OCI-LY7 (cell line): ENCODE measurements around the gene DPYSL3. TPM values are rescaled to one million over a fixed set of nuclear protein-coding genes. Genes with fewer than 3 reads are reported as not detected.

ENCODE experiments used
- BruUV-seq: library from RNA; stranded (reverse); fragments of 400-500 nt; replicated peaks from 2 replicates; lab custom pipeline; 2021; lab: Mats Ljungman, UMichigan
- CTCF ChIA-PET: fragments of 300-600 bp; sonication (Branson Sonifier 250); formaldehyde crosslinking; loops from one replicate; lab custom pipeline; 2022; ENCODE audit warnings: antibody characterized with exemption; ENCODE audit not compliant: unreplicated experiment; lab: Charles Lee
- POLR2A ChIA-PET: fragments of 300-600 bp; sonication (Branson Sonifier 250); formaldehyde crosslinking; loops from one replicate; lab custom pipeline; 2022; ENCODE audit warnings: antibody characterized with exemption; lab: Charles Lee
- DNase-seq: peaks from one replicate; pipeline ENCODE4 v3.0.0-alpha.2; 2015; ENCODE audit warnings: low spot score
- H2AFZ ChIP-seq: fragments of 200-600 bp; sonication (generic), shearing (Covaris generic); 2 replicates; pipeline ENCODE4 v1.6.1; 2014; ENCODE audit warnings: mild to moderate bottlenecking, antibody characterized with exemption, low read length, moderate library complexity
- H3K27ac ChIP-seq: fragments of 200-600 bp; sonication (generic); 2 replicates; pipeline ENCODE4 v1.5.1; 2014; ENCODE audit warnings: mixed run types, low read depth, mild to moderate bottlenecking, moderate library complexity, low read length, inconsistent platforms; ENCODE audit not compliant: poor library complexity, severe bottlenecking
- H3K36me3 ChIP-seq: fragments of 200-600 bp; sonication (generic); 2 replicates; pipeline ENCODE4 v1.6.1; 2014; ENCODE audit warnings: mild to moderate bottlenecking, antibody characterized with exemption, low read length, moderate library complexity, mixed read lengths; ENCODE audit not compliant: insufficient read depth
- H3K4me1 ChIP-seq: fragments of 200-600 bp; sonication (generic); 2 replicates; pipeline ENCODE4 v1.5.1; 2014; ENCODE audit warnings: mild to moderate bottlenecking, low read length; ENCODE audit not compliant: insufficient read depth, poor library complexity, severe bottlenecking
- H3K4me2 ChIP-seq: fragments of 200-600 bp; sonication (generic); 2 replicates; pipeline ENCODE4 v1.6.1; 2014; ENCODE audit warnings: mild to moderate bottlenecking, low read length
- H3K4me3 ChIP-seq: fragments of 200-600 bp; sonication (generic); 2 replicates; pipeline ENCODE4 v1.5.1; 2014; ENCODE audit warnings: mild to moderate bottlenecking, low read depth, low read length; ENCODE audit not compliant: poor library complexity, severe bottlenecking
- H3K79me2 ChIP-seq: fragments of 200-600 bp; sonication (generic); 2 replicates; pipeline ENCODE4 v1.6.1; 2016; ENCODE audit warnings: low read depth, mild to moderate bottlenecking, low read length, moderate library complexity, mixed read lengths; ENCODE audit not compliant: insufficient read depth
- H3K9me2 ChIP-seq: fragments of 200-600 bp; sonication (generic); 2 replicates; pipeline ENCODE4 v1.6.1; 2016; ENCODE audit warnings: mild to moderate bottlenecking, low read length, mixed read lengths; ENCODE audit not compliant: insufficient read depth
- H3K9me3 ChIP-seq: fragments of 200-600 bp; sonication (generic); 2 replicates; pipeline ENCODE4 v1.6.1; 2014; ENCODE audit warnings: mild to moderate bottlenecking, mixed run types, low read length, mixed read lengths
- H4K20me1 ChIP-seq: fragments of 200-600 bp; sonication (generic); 2 replicates; pipeline ENCODE4 v1.6.1; 2014; ENCODE audit warnings: mild to moderate bottlenecking, antibody characterized with exemption, low read length, moderate library complexity, mixed read lengths; ENCODE audit not compliant: insufficient read depth
- EZH2phosphoT487 ChIP-seq: fragments of 200-600 bp; sonication (generic); IDR thresholded peaks from 2 replicates; pipeline ENCODE4 v1.6.1; 2018; ENCODE audit warnings: low read depth, borderline replicate concordance, mild to moderate bottlenecking, mixed run types, antibody characterized with exemption, low read length, moderate library complexity, mixed read lengths
- intact Hi-C: fragments of 100-400 bp; cut with micrococcal nuclease; formaldehyde crosslinking; loops from one replicate; pipeline ENCODE4 v1.10.0; 2022; ENCODE audit not compliant: unreplicated experiment
- total RNA-seq, 2 experiments: library from RNA; depleted of rRNA in 1 of 2; stranded (reverse); fragments of >200 nt in 1 of 2; shearing (Covaris generic) in 1 of 2; gene quantifications; 2 replicates each; pipeline ENCODE4 v1.2.3, GENCODE V29; 2014 to 2022
- TF ChIP-seq, protein P1 (sequence below): fragments of 200-600 bp; sonication (generic); conservative IDR thresholded peaks from 2 replicates; pipeline ENCODE4 v1.5.1; 2014; ENCODE audit warnings: mild to moderate bottlenecking, antibody characterized with exemption, low read length, moderate library complexity, mixed read lengths

Gene DPYSL3
- total RNA-seq, 2 experiments from 2014 or later: not detected

DNA sequence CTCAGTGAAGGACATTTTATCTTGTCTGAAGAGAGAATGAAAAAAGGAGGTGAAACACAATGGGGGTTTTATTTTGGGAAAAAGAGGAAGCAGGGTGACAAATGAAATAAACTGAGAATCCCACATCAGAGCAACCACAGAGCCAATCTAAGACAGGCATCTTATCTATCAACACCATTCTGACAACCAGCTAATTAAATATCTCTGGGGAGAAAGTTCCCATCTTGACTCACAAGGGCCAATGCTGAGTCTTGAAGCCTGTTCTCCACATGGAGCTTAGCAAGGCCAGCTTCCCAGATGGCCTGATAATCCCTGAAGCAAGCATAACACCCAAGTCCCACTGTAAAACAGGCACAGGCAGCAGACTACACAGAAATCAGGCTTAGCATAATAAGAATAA, 30.4 kb downstream of the DPYSL3 start:
- DNase-seq: no peak
- no peaks in the 10 kb centered on the region for H3K36me3 ChIP-seq
- H3K4me2 ChIP-seq: no peak overlapping the region
- no peaks in the 10 kb centered on the region for H3K79me2 ChIP-seq
- no peak overlapping the region for H2AFZ ChIP-seq
- POLR2A ChIA-PET: no interaction called here
- no TSS peak for BruUV-seq
- no peak overlapping the region for H3K27ac ChIP-seq
- H3K9me2 ChIP-seq: no peaks in the 10 kb centered on the region
- TF ChIP-seq, protein P1, sequence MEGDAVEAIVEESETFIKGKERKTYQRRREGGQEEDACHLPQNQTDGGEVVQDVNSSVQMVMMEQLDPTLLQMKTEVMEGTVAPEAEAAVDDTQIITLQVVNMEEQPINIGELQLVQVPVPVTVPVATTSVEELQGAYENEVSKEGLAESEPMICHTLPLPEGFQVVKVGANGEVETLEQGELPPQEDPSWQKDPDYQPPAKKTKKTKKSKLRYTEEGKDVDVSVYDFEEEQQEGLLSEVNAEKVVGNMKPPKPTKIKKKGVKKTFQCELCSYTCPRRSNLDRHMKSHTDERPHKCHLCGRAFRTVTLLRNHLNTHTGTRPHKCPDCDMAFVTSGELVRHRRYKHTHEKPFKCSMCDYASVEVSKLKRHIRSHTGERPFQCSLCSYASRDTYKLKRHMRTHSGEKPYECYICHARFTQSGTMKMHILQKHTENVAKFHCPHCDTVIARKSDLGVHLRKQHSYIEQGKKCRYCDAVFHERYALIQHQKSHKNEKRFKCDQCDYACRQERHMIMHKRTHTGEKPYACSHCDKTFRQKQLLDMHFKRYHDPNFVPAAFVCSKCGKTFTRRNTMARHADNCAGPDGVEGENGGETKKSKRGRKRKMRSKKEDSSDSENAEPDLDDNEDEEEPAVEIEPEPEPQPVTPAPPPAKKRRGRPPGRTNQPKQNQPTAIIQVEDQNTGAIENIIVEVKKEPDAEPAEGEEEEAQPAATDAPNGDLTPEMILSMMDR: no peak
- peaks cover 4% of the 10 kb centered on the region for H3K4me1 ChIP-seq
- H3K9me3 ChIP-seq: no peaks in the 10 kb centered on the region
- no peaks in the 10 kb centered on the region for H4K20me1 ChIP-seq
- intact Hi-C loops: no loop called here
- CTCF ChIA-PET: no interaction called here
- no peak overlapping the region for H3K4me3 ChIP-seq

DNA sequence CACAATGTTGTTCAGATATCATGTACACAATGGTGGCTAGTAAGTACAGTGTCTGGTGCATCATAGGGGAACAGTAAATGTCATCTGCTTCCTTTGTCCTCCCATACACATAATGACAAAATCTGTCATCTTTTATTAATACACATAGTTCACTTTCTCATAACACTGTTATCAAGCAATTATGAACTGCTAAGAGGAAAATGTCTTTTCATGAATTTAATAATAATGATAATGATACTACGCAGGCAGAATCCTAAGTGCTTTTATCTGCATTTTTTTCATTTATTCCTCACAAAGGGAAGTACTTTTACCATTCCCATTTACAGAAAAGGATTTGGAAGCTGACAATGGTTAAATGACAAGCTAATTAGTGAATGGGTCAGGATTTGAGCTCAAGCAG, 35.7 kb downstream of the DPYSL3 start:
- no peak for DNase-seq
- Histone ChIP-seq H3K9me2 (no peaks in the 10 kb centered on the region), H3K27ac (no peak overlapping the region), H2AFZ (no peak overlapping the region), H3K36me3 (no peaks in the 10 kb centered on the region), H4K20me1 (no peaks in the 10 kb centered on the region), H3K4me2 (no peak overlapping the region), H3K79me2 (no peaks in the 10 kb centered on the region), H3K9me3 (no peaks in the 10 kb centered on the region), H3K4me3 (no peak overlapping the region), H3K4me1 (no peaks in the 10 kb centered on the region)
- no peak for TF ChIP-seq EZH2phosphoT487
- TF ChIP-seq, protein P1: no peak
- intact Hi-C loops: no loop called here
- POLR2A ChIA-PET: no interaction called here
- CTCF ChIA-PET: no interaction called here
- no TSS peak for BruUV-seq

DNA sequence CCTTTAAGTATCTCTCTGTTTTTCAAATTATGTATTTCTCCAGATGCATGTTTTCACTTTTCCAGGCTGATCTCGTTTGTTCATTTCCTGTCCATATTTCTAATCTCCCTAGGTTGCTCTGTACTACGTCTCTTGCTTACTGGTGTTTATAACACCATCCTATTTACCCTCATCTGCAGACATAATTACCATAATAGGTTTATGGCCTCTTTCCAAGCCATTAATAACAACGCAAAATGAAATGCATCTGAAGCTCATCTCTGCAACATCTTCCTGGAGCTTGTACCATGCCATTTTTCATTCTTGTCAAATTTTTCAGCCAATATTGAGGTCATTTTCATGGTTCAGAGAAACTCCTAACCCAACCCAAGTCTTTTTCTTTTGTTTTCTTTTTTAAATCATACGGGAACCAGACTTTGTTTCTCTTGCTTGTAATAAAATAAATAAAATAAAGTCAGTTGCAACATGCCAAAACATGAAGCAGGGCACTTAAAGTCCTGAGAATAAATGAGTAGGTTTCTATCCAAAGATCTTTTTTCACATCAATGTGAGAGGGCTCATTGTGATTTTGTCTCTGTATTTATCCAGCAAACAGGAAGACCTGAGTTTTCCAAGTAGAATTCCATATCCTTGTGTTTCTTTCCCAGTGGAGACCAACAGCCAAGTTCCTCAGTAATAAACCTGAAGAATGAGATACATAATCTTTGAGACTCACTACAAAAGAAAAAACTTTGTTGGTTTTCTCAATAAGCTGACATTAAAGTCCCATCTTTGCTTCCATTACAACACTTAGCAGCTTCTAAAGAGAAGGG, 37.0 kb downstream of the DPYSL3 start:
- H3K9me2 ChIP-seq: no peaks in the 10 kb centered on the region
- no peak overlapping the region for H2AFZ ChIP-seq
- no peak for TF ChIP-seq EZH2phosphoT487
- TF ChIP-seq, protein P1: no peak
- H3K36me3 ChIP-seq: no peaks in the 10 kb centered on the region
- no peaks in the 10 kb centered on the region for H3K9me3 ChIP-seq
- no peaks in the 10 kb centered on the region for H4K20me1 ChIP-seq
- intact Hi-C loops: no loop called here
- ChIA-PET CTCF (no interaction called here), POLR2A (no interaction called here)
- BruUV-seq: no TSS peak
- no peaks in the 10 kb centered on the region for H3K79me2 ChIP-seq
- H3K4me2 ChIP-seq: no peak overlapping the region
- no peak for DNase-seq
- H3K4me3 ChIP-seq: no peak overlapping the region
- no peaks in the 10 kb centered on the region for H3K4me1 ChIP-seq
- no peak overlapping the region for H3K27ac ChIP-seq
